Body of pancreas (tissue), 4 donors: ENCODE results near the gene ADCYAP1R1.

Source experiments
- CTCF ChIP-seq, 7 experiments: fragments of 450-650 bp in 4 of 7; fragments of 200-600 bp in 3 of 7; sonication (generic) in 3 of 7; IDR thresholded peaks; one replicate each; pipeline ENCODE4 v1.5.1; 2016 to 2019; ENCODE audit warnings: antibody characterized with exemption in 7 of 7
- POLR2A ChIP-seq, 3 donors: fragments of 450-650 bp; IDR thresholded peaks; one replicate each; pipeline ENCODE4 v1.6.1; 2016; ENCODE audit warnings: antibody characterized with exemption in 3 of 3, mild to moderate bottlenecking in 2 of 3

GRCh38 chr7:31058688-31059087, 6.6 kb downstream of the ADCYAP1R1 start:
- no peak for TF ChIP-seq POLR2A (IDR thresholded peaks at IDR 0.05)
- no peak for TF ChIP-seq CTCF (IDR thresholded peaks at IDR 0.05)
